Endothelial cell (in vitro differentiated cells): Measurements from ENCODE around the gene PCSK1N. TPM values are rescaled to one million over a fixed set of nuclear protein-coding genes. Genes with fewer than 3 reads are reported as not detected.
A peak's percentile ranks its signal among the peaks of the same experiment; 100 is the strongest.

Source experiments
- DNase-seq: peaks from one replicate; pipeline ENCODE4 v3.0.0; 2021; ENCODE audit warnings: low spot score
- H3K27ac Mint-ChIP-seq: one replicate; pipeline ENCODE4 v1.8.0; 2021; ENCODE audit warnings: mixed read lengths, inconsistent platforms; ENCODE audit not compliant: unreplicated experiment
- H3K27me3 Mint-ChIP-seq: one replicate; pipeline ENCODE4 v1.8.0; 2021; ENCODE audit warnings: mild to moderate bottlenecking, moderate library complexity, mixed read lengths, inconsistent platforms; ENCODE audit not compliant: unreplicated experiment
- H3K36me3 Mint-ChIP-seq: one replicate; pipeline ENCODE4 v1.8.0; 2021; ENCODE audit warnings: mild to moderate bottlenecking, low read depth, mixed read lengths, inconsistent platforms; ENCODE audit not compliant: unreplicated experiment
- H3K4me1 Mint-ChIP-seq: one replicate; pipeline ENCODE4 v1.8.0; 2021; ENCODE audit warnings: mild to moderate bottlenecking, mixed read lengths, inconsistent platforms; ENCODE audit not compliant: unreplicated experiment
- H3K4me3 Mint-ChIP-seq: one replicate; pipeline ENCODE4 v1.8.0; 2021; ENCODE audit warnings: mild to moderate bottlenecking, mixed read lengths, inconsistent platforms; ENCODE audit not compliant: unreplicated experiment
- H3K9me3 Mint-ChIP-seq: one replicate; pipeline ENCODE4 v1.8.0; 2021; ENCODE audit warnings: mixed read lengths, inconsistent platforms; ENCODE audit not compliant: unreplicated experiment
- total RNA-seq: library from RNA; stranded (reverse); fragmentation: NEBNext Ultra II Directional; extraction: Animal tissue kit (Norgen Biotek cat#: 25700); gene quantifications from one replicate; pipeline ENCODE4 v1.2.1, GENCODE V29; 2021; ENCODE audit not compliant: unreplicated experiment
- TF ChIP-seq, protein P1 (sequence below): fragments of 200-600 bp; sonication (generic); IDR thresholded peaks from one replicate; pipeline ENCODE4 v1.5.0; 2021; ENCODE audit warnings: antibody characterized with exemption; ENCODE audit not compliant: unreplicated experiment

Gene PCSK1N
- total RNA-seq, 1 donor from 2014 or later, result 2.0 TPM

DNA sequence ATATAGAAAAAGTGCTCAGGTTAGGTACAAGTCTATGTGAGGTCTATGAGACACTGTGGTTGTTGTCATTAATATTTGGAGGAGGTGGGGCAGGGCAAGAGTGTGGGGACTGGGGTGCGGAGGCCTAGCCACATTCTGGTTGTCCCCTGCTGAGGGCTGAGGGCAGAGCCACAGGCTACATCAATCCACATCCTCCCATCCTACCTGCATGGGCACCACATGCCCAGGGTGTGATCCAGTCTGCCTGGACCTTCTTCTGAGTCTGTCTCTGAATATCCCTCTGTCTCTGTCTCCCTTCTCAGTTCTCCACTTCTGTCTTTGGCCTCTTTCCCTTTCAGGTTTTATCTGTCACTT is 50.2 kb downstream of the PCSK1N start:
- TF ChIP-seq, protein P1, sequence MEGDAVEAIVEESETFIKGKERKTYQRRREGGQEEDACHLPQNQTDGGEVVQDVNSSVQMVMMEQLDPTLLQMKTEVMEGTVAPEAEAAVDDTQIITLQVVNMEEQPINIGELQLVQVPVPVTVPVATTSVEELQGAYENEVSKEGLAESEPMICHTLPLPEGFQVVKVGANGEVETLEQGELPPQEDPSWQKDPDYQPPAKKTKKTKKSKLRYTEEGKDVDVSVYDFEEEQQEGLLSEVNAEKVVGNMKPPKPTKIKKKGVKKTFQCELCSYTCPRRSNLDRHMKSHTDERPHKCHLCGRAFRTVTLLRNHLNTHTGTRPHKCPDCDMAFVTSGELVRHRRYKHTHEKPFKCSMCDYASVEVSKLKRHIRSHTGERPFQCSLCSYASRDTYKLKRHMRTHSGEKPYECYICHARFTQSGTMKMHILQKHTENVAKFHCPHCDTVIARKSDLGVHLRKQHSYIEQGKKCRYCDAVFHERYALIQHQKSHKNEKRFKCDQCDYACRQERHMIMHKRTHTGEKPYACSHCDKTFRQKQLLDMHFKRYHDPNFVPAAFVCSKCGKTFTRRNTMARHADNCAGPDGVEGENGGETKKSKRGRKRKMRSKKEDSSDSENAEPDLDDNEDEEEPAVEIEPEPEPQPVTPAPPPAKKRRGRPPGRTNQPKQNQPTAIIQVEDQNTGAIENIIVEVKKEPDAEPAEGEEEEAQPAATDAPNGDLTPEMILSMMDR, result no peak
- Mint-ChIP-seq H3K27me3 (peaks cover 4% of the 10 kb centered on the region), H3K27ac (peak overlapping the region; percentile 48), H3K4me1 (no peaks in the 10 kb centered on the region), H3K4me3 (no peak overlapping the region), H3K36me3 (no peaks in the 10 kb centered on the region), H3K9me3 (no peaks in the 10 kb centered on the region)
- no peak for DNase-seq

DNA sequence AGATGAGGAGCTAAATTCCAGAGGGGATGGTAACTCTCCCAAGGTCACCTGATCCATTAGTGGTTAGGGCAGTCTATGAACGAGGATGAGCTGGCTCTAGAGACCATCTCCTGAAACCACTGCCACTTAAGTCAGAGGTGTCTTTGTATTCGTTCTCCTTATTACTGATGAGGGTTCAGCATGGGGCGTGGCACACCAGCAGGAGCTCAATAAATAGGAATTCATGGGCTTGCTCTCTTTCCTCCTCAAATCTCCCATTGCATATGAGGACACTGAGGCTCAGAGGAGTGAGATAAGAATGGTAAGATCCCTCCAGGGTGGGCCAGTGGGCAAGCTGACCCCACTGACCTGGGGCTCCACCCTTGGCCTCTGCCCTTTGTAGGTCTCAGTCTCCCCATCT is 50.7 kb downstream of the PCSK1N start:
- H3K27me3 Mint-ChIP-seq, result peaks cover 4% of the 10 kb centered on the region
- H3K9me3 Mint-ChIP-seq, result no peaks in the 10 kb centered on the region
- no peak overlapping the region for H3K27ac Mint-ChIP-seq
- TF ChIP-seq, protein P1, result no peak
- DNase-seq, result no peak
- no peaks in the 10 kb centered on the region for H3K4me1 Mint-ChIP-seq
- no peaks in the 10 kb centered on the region for H3K36me3 Mint-ChIP-seq
- no peak overlapping the region for H3K4me3 Mint-ChIP-seq

DNA sequence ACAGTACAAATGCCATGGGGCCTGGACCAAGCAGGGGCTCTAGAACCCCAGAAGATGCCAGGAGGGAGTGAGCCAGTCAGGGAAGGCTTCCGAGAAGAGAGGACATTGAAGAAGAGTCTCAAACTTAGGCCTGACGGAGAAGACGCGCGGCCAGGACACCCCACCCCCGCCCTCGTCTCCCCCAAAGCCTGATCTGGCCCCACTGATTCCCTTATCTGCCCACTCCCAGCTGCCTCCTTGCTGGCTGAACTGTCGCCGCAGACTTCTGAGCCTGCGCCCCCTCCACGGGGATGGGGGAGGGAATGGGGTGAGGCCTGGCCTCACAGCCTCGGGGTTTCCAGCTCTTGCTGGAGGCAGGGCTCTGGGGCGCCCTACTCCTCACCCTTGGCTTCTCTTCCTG is 52.6 kb downstream of the PCSK1N start:
- Mint-ChIP-seq H3K27ac (no peak overlapping the region), H3K9me3 (no peaks in the 10 kb centered on the region), H3K4me1 (no peaks in the 10 kb centered on the region), H3K36me3 (no peaks in the 10 kb centered on the region), H3K27me3 (peaks cover 4% of the 10 kb centered on the region), H3K4me3 (no peak overlapping the region)
- DNase-seq, result no peak
- TF ChIP-seq, protein P1, result no peak

DNA sequence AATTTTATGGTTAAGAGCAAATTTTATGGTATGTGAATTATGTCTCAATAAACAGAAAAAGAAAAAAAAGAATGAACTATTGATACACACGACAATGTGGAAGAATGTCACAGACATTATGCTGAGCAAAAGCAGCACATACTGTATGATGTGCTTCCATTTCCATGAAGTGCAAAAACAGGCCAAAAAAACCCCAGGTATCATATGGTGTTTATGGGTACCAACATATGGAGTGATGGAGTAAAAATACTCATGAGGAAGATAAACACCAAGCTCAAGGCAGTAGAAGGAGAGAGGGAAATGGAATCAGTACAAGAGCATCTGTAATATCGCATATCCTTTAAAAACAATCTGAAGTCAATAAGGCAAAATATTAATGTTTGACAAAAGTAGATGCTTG is 53.2 kb downstream of the PCSK1N start:
- Mint-ChIP-seq H3K4me3 (no peak overlapping the region), H3K27ac (no peak overlapping the region), H3K27me3 (peaks cover 7% of the 10 kb centered on the region), H3K36me3 (no peaks in the 10 kb centered on the region), H3K9me3 (no peaks in the 10 kb centered on the region), H3K4me1 (no peaks in the 10 kb centered on the region)
- no peak for DNase-seq
- TF ChIP-seq, protein P1, result no peak

DNA sequence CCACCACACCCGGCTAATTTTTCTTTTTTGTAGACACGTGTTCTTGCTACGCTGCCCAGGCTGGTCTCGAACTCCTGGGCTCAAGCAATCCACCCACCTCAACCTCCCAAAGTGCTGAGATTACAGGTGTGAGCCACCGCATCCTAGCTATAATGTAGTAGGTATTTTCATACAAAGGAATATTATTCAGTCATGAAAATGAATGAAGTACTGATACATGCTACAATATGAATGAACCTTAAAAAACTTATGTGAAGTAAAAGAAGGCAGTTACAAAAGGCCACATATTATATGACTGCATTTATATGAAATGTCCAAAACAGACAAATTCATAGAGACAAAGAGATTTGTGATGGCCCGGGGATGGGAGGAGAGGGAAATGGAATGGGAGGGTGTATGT is 53.7 kb downstream of the PCSK1N start:
- no peak for DNase-seq
- H3K9me3 Mint-ChIP-seq, result no peaks in the 10 kb centered on the region
- TF ChIP-seq, protein P1, result no peak
- no peak overlapping the region for H3K4me3 Mint-ChIP-seq
- H3K4me1 Mint-ChIP-seq, result no peaks in the 10 kb centered on the region
- H3K36me3 Mint-ChIP-seq, result no peaks in the 10 kb centered on the region
- no peak overlapping the region for H3K27ac Mint-ChIP-seq
- peaks cover 7% of the 10 kb centered on the region for H3K27me3 Mint-ChIP-seq

Other genes with a start within 250 kb of the PCSK1N start
- gene WDR13, start 238.1 kb downstream of the PCSK1N start, total RNA-seq, result 73.8 TPM
- gene WAS, start 151.8 kb downstream of the PCSK1N start, total RNA-seq, result 2.7 TPM
- 6.8 TPM for gene SUV39H1, start 138.9 kb downstream of the PCSK1N start, total RNA-seq
- not detected for gene GLOD5, start 73.9 kb downstream of the PCSK1N start, total RNA-seq
- not detected for gene GATA1, start 49.0 kb downstream of the PCSK1N start, total RNA-seq
- 122 TPM for gene HDAC6, start 33.5 kb downstream of the PCSK1N start, total RNA-seq
- gene ERAS, start 9.1 kb downstream of the PCSK1N start, total RNA-seq, result not detected
- 70.6 TPM for gene TIMM17B, start 62.2 kb upstream of the PCSK1N start, total RNA-seq
- gene PQBP1, start 62.3 kb upstream of the PCSK1N start, total RNA-seq, result 80.1 TPM
- 27.2 TPM for gene SLC35A2, start 76.0 kb upstream of the PCSK1N start, total RNA-seq
- 7.0 TPM for gene PIM2, start 83.4 kb upstream of the PCSK1N start, total RNA-seq
- 48.8 TPM for gene OTUD5, start 122.0 kb upstream of the PCSK1N start, total RNA-seq
- gene KCND1, start 136.2 kb upstream of the PCSK1N start, total RNA-seq, result 6.0 TPM
- 63.6 TPM for gene GRIPAP1, start 166.7 kb upstream of the PCSK1N start, total RNA-seq
- gene TFE3, start 207.7 kb upstream of the PCSK1N start, total RNA-seq, result 31.0 TPM
- 22.5 TPM for gene CCDC120, start 223.4 kb upstream of the PCSK1N start, total RNA-seq
- 22.3 TPM for gene PRAF2, start 238.4 kb upstream of the PCSK1N start, total RNA-seq
- gene WDR45, start 244.3 kb upstream of the PCSK1N start, total RNA-seq, result 46.4 TPM